HG03175 (cell line): Measurements from ENCODE around the gene LDLRAD4.

Source experiments
- ATAC-seq: cut with Tn5 transposase; IDR thresholded peaks from one replicate; pipeline ENCODE4 v1.9.1; 2021; ENCODE audit warnings: mild to moderate bottlenecking, moderate library complexity; ENCODE audit not compliant: unreplicated experiment

LDLRAD4 gene

GRCh38 chr18:13440277-13441248 lies 222.0 kb downstream of the LDLRAD4 start:
- no peak for ATAC-seq

- no peak for ATAC-seq
Measured at GRCh38 chr18:13441736-13442135, 223.2 kb downstream of the LDLRAD4 start.

GRCh38 chr18:13442451-13442850 lies 223.9 kb downstream of the LDLRAD4 start:
- ATAC-seq, result no peak

GRCh38 chr18:13443552-13443951 lies 225.0 kb downstream of the LDLRAD4 start:
- no peak for ATAC-seq

GRCh38 chr18:13444430-13445240 lies 226.1 kb downstream of the LDLRAD4 start:
- no peak for ATAC-seq

- no peak for ATAC-seq
Measured at GRCh38 chr18:13445241-13445897, 226.8 kb downstream of the LDLRAD4 start.

- no peak for ATAC-seq
Measured at GRCh38 chr18:13446024-13446423, 227.5 kb downstream of the LDLRAD4 start.

- no peak for ATAC-seq
Measured at GRCh38 chr18:13446610-13447461, 228.3 kb downstream of the LDLRAD4 start.

- ATAC-seq, result no peak
Measured at GRCh38 chr18:13447621-13448334, 229.2 kb downstream of the LDLRAD4 start.

GRCh38 chr18:13448335-13448795 lies 229.8 kb downstream of the LDLRAD4 start:
- ATAC-seq, result no peak

GRCh38 chr18:13449651-13450050 lies 231.1 kb downstream of the LDLRAD4 start:
- no peak for ATAC-seq

GRCh38 chr18:13450289-13451212 lies 232.0 kb downstream of the LDLRAD4 start:
- peak; percentile 51 for ATAC-seq

- no peak for ATAC-seq
Measured at GRCh38 chr18:13451213-13451540, 232.6 kb downstream of the LDLRAD4 start.

- no peak for ATAC-seq
Measured at GRCh38 chr18:13451661-13452387, 233.3 kb downstream of the LDLRAD4 start.

- ATAC-seq, result no peak
Measured at GRCh38 chr18:13452388-13452811, 233.8 kb downstream of the LDLRAD4 start.

GRCh38 chr18:13452871-13453680 lies 234.5 kb downstream of the LDLRAD4 start:
- ATAC-seq, result no peak

GRCh38 chr18:13453714-13454113 lies 235.2 kb downstream of the LDLRAD4 start:
- no peak for ATAC-seq
